ENCODE measurements around the gene VWA2. TPM values are rescaled to one million over a fixed set of nuclear protein-coding genes. Genes with fewer than 3 reads are reported as not detected.

Gene VWA2
- polyA plus RNA-seq, 3 donors, result not detected

DNA sequence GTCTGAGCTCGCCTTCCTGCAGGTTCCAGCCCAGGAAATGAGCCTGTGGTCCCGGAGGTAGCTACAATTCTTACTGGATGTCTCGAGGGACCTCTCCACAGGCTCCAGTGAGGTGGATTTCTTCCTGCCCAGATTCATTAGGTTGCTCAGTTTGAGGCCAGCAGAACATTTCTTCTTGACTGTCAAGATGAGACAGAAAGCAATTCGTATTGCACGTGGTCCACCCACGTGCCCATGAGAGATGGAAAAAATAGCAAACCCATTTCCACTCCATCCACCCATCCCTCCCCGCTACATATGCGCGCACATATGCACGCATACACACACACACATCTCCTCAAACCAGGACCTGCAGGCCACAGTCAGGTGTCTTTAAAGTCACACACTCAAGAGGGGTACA is 68.7 kb downstream of the VWA2 start:
- Histone ChIP-seq H3K4me3 (replicated peaks in 1 of 3; ENCODE audit: low read depth in 2 of 3, low read length in 3 of 3) (no peak overlapping the region), H3K36me3 (replicated peaks in 1 of 2; ENCODE audit: control insufficient read depth in 1 of 2, insufficient read depth in 2 of 2, low read length in 2 of 2) (no peaks in the 10 kb centered on the region)

DNA sequence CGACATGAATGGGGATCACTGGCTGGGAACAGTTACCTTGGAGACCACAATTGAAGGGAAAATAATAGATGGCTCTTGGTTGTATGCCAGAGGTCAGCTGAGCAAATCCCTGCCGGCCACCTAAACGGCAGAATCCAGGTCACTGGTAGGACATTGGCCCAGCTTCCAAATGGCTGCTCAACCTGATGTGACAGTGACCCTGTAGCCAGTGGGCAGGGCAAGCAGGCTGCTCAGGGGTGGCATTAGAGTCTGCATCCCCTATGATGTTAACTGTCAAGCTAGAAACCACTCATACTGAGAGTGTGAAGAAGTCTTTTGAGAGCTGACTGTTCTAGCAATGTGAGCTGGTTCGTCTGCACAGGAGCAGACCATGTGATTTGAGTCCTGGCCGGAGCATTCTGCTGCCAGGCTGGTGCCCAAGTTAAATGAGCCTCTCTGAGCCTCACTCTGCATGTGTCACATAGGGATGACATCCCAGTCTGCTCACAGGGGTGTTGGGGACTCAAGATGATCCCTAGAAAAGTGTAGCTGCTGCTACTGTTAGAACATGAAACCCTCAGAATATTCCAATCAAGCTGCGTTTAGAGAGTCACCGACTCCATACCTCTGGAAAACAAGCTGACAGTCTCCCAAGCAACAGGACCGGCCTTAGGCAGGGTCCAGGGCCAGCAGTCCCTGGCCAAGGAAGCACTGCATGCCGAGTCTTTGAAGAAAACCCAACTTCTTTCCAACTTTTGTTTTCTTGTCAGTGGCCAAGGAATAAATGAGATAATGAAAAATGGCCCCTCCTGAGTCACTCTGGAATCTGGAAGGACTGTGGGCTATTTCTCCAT is 69.7 kb downstream of the VWA2 start:
- intact Hi-C loops (cut with micrococcal nuclease), result no loop called here
- Histone ChIP-seq H2AFZ (ENCODE audit: insufficient read depth, low read depth, low read length, poor library complexity, severe bottlenecking) (no peak overlapping the region), H3K27me3 (ENCODE audit: control insufficient read depth in 2 of 2, insufficient read depth in 2 of 2, low read length in 2 of 2) (no peaks in the 10 kb centered on the region), H3K4me2 (replicated peaks; ENCODE audit: extremely low read depth, low read length, poor library complexity, severe bottlenecking) (no peak overlapping the region), H3K9me3 (replicated peaks in 1 of 2; ENCODE audit: control insufficient read depth in 1 of 2, insufficient read depth in 1 of 2, low read length in 2 of 2) (no peaks in the 10 kb centered on the region), H3K27ac (ENCODE audit: low read depth in 1 of 2, low read length in 2 of 2) (no peak overlapping the region), H3K36me3 (replicated peaks in 1 of 2; ENCODE audit: control insufficient read depth in 1 of 2, insufficient read depth in 2 of 2, low read length in 2 of 2) (no peaks in the 10 kb centered on the region), H3K4me1 (ENCODE audit: control insufficient read depth in 1 of 2, insufficient read depth in 2 of 2, low read length in 2 of 2) (peaks cover 8 to 11% of the 10 kb centered on the region in 2 donors), H4K20me1 (ENCODE audit: insufficient read depth, low read length) (no peaks in the 10 kb centered on the region), H3K4me3 (replicated peaks in 1 of 3; ENCODE audit: low read depth in 2 of 3, low read length in 3 of 3) (no peak overlapping the region), H3K79me2 (ENCODE audit: insufficient read depth, low read length) (no peaks in the 10 kb centered on the region), H3K9ac (ENCODE audit: insufficient read depth, low read length, poor library complexity, severe bottlenecking) (no peak overlapping the region)
- WGBS (ENCODE audit: insufficient coverage), result 92% methylated on average over 5 of the region's 9 CpGs
- Mint-ChIP-seq H3K36me3 (no peaks in the 10 kb centered on the region), H3K9me3 (peaks cover 0 to 2% (median 0%) of the 10 kb centered on the region in 7 donors), H3K4me3 (no peak overlapping the region), H3K27me3 (ENCODE audit: low read depth in 3 of 3) (peaks cover 8 to 12% (median 8%) of the 10 kb centered on the region in 3 donors), H3K27ac (peak overlapping the region in 1 of 7 donors; percentile 41), H3K4me1 (peaks cover 11% of the 10 kb centered on the region)
- no peak for DNase-seq
- TF ChIP-seq, protein P1, sequence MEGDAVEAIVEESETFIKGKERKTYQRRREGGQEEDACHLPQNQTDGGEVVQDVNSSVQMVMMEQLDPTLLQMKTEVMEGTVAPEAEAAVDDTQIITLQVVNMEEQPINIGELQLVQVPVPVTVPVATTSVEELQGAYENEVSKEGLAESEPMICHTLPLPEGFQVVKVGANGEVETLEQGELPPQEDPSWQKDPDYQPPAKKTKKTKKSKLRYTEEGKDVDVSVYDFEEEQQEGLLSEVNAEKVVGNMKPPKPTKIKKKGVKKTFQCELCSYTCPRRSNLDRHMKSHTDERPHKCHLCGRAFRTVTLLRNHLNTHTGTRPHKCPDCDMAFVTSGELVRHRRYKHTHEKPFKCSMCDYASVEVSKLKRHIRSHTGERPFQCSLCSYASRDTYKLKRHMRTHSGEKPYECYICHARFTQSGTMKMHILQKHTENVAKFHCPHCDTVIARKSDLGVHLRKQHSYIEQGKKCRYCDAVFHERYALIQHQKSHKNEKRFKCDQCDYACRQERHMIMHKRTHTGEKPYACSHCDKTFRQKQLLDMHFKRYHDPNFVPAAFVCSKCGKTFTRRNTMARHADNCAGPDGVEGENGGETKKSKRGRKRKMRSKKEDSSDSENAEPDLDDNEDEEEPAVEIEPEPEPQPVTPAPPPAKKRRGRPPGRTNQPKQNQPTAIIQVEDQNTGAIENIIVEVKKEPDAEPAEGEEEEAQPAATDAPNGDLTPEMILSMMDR (IDR thresholded peaks at IDR 0.05), result no peak

More for the DNA sequence above, 68.7 kb downstream of the VWA2 start:
- Histone ChIP-seq H3K4me1 (ENCODE audit: control insufficient read depth in 1 of 2, insufficient read depth in 2 of 2, low read length in 2 of 2) (peaks cover 8 to 11% of the 10 kb centered on the region in 2 donors), H3K27ac (ENCODE audit: low read depth in 1 of 2, low read length in 2 of 2) (no peak overlapping the region), H2AFZ (ENCODE audit: insufficient read depth, low read depth, low read length, poor library complexity, severe bottlenecking) (no peak overlapping the region), H3K9me3 (replicated peaks in 1 of 2; ENCODE audit: control insufficient read depth in 1 of 2, insufficient read depth in 1 of 2, low read length in 2 of 2) (no peaks in the 10 kb centered on the region), H3K9ac (ENCODE audit: insufficient read depth, low read length, poor library complexity, severe bottlenecking) (no peak overlapping the region), H3K79me2 (ENCODE audit: insufficient read depth, low read length) (no peaks in the 10 kb centered on the region), H3K4me2 (replicated peaks; ENCODE audit: extremely low read depth, low read length, poor library complexity, severe bottlenecking) (no peak overlapping the region), H4K20me1 (ENCODE audit: insufficient read depth, low read length) (no peaks in the 10 kb centered on the region), H3K27me3 (ENCODE audit: control insufficient read depth in 2 of 2, insufficient read depth in 2 of 2, low read length in 2 of 2) (no peaks in the 10 kb centered on the region)
- WGBS (ENCODE audit: insufficient coverage), result 93% methylated on average over 6 of the region's 10 CpGs
- Mint-ChIP-seq H3K27me3 (ENCODE audit: low read depth in 3 of 3) (peaks cover 8 to 12% (median 8%) of the 10 kb centered on the region in 3 donors), H3K36me3 (no peaks in the 10 kb centered on the region), H3K4me3 (no peak overlapping the region), H3K4me1 (peaks cover 13% of the 10 kb centered on the region), H3K27ac (peak overlapping the region in 1 of 7 donors; percentile 21), H3K9me3 (peaks cover 0 to 2% (median 0%) of the 10 kb centered on the region in 7 donors)
- intact Hi-C loops (cut with micrococcal nuclease), result no loop called here
- no peak for DNase-seq
- TF ChIP-seq, protein P1 (IDR thresholded peaks at IDR 0.05), result no peak

All from CD14-positive monocyte (primary cell).